HepG2 (cell line): ENCODE results near the gene AFDN. TPM values are rescaled to one million over a fixed set of nuclear protein-coding genes. Genes with fewer than 3 reads are reported as not detected.

Source experiments
- BCL6 ChIP-seq: IDR thresholded peaks from 2 replicates; pipeline ENCODE4 v1.6.1; 2016; ENCODE audit warnings: missing genetic modification reagents, missing compliant biosample characterization
- CEBPZ ChIP-seq: IDR thresholded peaks from 2 replicates; pipeline ENCODE4 v1.6.1; 2012; ENCODE audit warnings: low read length, improper control_type of control experiment
- CSRNP1 ChIP-seq: sonication (generic); formaldehyde crosslinking; IDR thresholded peaks from 2 replicates; pipeline ENCODE4 v1.8.1; 2023; ENCODE audit warnings: mild to moderate bottlenecking, missing genetic modification reagents
- DPF2 ChIP-seq: sonication (generic); formaldehyde crosslinking; IDR thresholded peaks from 2 replicates; pipeline ENCODE4 v1.4.0; 2020; ENCODE audit warnings: mild to moderate bottlenecking, low read depth, missing genetic modification reagents, borderline replicate concordance
- FOXJ3 ChIP-seq: sonication (generic); formaldehyde crosslinking; IDR thresholded peaks from 2 replicates; pipeline ENCODE4 v1.4.0; 2020; ENCODE audit warnings: missing genetic modification reagents, mild to moderate bottlenecking, borderline replicate concordance
- HMG20B ChIP-seq: conservative IDR thresholded peaks from 2 replicates; pipeline ENCODE4 v1.6.1; 2016; ENCODE audit warnings: missing genetic modification reagents, missing compliant biosample characterization
- MBNL3 ChIP-seq: fragments of 250-450 bp; sonication (Bioruptor Pico); conservative IDR thresholded peaks from 2 replicates; pipeline ENCODE4 v1.8.0; 2022; ENCODE audit warnings: mild to moderate bottlenecking, inconsistent platforms
- MYC ChIP-seq: sonication (generic); formaldehyde crosslinking; IDR thresholded peaks from 2 replicates; pipeline ENCODE4 v1.9.0; 2021; ENCODE audit warnings: missing genetic modification reagents, borderline replicate concordance
- NCOR1 ChIP-seq: fragments of 200-600 bp; sonication (generic); IDR thresholded peaks from 2 replicates; pipeline ENCODE4 v1.7.0; 2017; ENCODE audit warnings: antibody characterized with exemption, low read length, borderline replicate concordance
- NFYC ChIP-seq: IDR thresholded peaks from 2 replicates; pipeline ENCODE4 v1.6.1; 2016; ENCODE audit warnings: missing genetic modification reagents, missing compliant biosample characterization
- PCBP1 ChIP-seq: fragments of 200-400 bp; formaldehyde crosslinking; IDR thresholded peaks from 2 replicates; pipeline ENCODE4 v1.6.1; 2017; ENCODE audit warnings: mild to moderate bottlenecking, low read depth, low read length, borderline replicate concordance
- POGK ChIP-seq: sonication (generic); formaldehyde crosslinking; conservative IDR thresholded peaks from 2 replicates; pipeline ENCODE4 v1.8.0; 2022; ENCODE audit warnings: mild to moderate bottlenecking, moderate library complexity, missing genetic modification reagents
- RAD21 ChIP-seq: fragments of 450-650 bp; formaldehyde crosslinking; IDR thresholded peaks from 2 replicates; pipeline ENCODE4 v1.5.0; 2020; ENCODE audit warnings: mild to moderate bottlenecking
- SP1 ChIP-seq, 2 experiments: fragments of 450-650 bp in 1 of 2; sonication (generic) in 1 of 2; formaldehyde crosslinking in 1 of 2; IDR thresholded peaks; 2 replicates each; pipeline versions ENCODE4 v1.4.0 to v1.6.1; 2016 to 2020; ENCODE audit warnings: missing genetic modification reagents in 1 of 2
- SP2 ChIP-seq: sonication (generic); formaldehyde crosslinking; IDR thresholded peaks from 2 replicates; pipeline ENCODE4 v1.5.1; 2020; ENCODE audit warnings: mild to moderate bottlenecking, missing genetic modification reagents
- ZEB1 ChIP-seq: IDR thresholded peaks from 2 replicates; pipeline ENCODE4 v1.6.1; 2012; ENCODE audit warnings: mild to moderate bottlenecking, low read depth, inconsistent platforms; ENCODE audit not compliant: insufficient replicate concordance
- ZFAT ChIP-seq: sonication (generic); formaldehyde crosslinking; conservative IDR thresholded peaks from 2 replicates; pipeline ENCODE4 v1.8.1; 2023; ENCODE audit warnings: missing genetic modification reagents, inconsistent platforms
- ZNF20 ChIP-seq: sonication (generic); formaldehyde crosslinking; IDR thresholded peaks from 2 replicates; pipeline ENCODE4 v1.4.0; 2020; ENCODE audit warnings: mild to moderate bottlenecking, moderate library complexity, missing genetic modification reagents
- ZNF687 ChIP-seq: sonication (generic); formaldehyde crosslinking; IDR thresholded peaks from 2 replicates; pipeline ENCODE4 v1.5.1; 2020; ENCODE audit warnings: mild to moderate bottlenecking, missing genetic modification reagents, moderate library complexity
- ZSCAN22 ChIP-seq: sonication (generic); formaldehyde crosslinking; IDR thresholded peaks from 2 replicates; pipeline ENCODE4 v1.4.0; 2020; ENCODE audit warnings: mild to moderate bottlenecking, missing genetic modification reagents
- polyA plus RNA-seq, 8 experiments: library from polyadenylated mRNA; depleted of rRNA in 3 of 8; stranded (reverse) in 7 of 8; unstranded in 1 of 8; fragments of >200 nt; fragmentation: Illumina TruSeq in 4 of 8; extraction: Trizol in 4 of 8; gene quantifications; 2 replicates each; pipeline versions ENCODE4 v1.2.1 to v1.2.3, GENCODE V29; 2011 to 2016; ENCODE audit warnings: low read depth in 4 of 8, missing spikeins in 1 of 8, mixed read lengths in 1 of 8; ENCODE audit not compliant: insufficient read depth in 1 of 8
- total RNA-seq, 5 experiments: library from RNA; depleted of rRNA; stranded (reverse); fragments of >200 nt; fragmentation: Illumina TruSeq; extraction: Trizol; gene quantifications; 2 replicates each; pipeline ENCODE4 v1.2.3, GENCODE V29; 2016; ENCODE audit warnings: low read depth in 1 of 5

AFDN gene
- total and polyA plus RNA-seq, 2 of the 13 experiments (the other 11 are each of a cell fraction or from before 2014, with no cell fraction given), result 136 to 151 TPM

GRCh38 chr6:167963589-167964057, 136.9 kb downstream of the AFDN start (continued):
- no peak for TF ChIP-seq CSRNP1
- peak; percentile 95 for TF ChIP-seq ZNF687 (CRISPR knock-in tag)
- TF ChIP-seq ZSCAN22 (CRISPR knock-in tag), result no peak
- no peak for TF ChIP-seq SP1 (IDR thresholded peaks at IDR 0.05)
- TF ChIP-seq SP1 (CRISPR knock-in tag; IDR thresholded peaks at IDR 0.05), result no peak
- no peak for TF ChIP-seq MBNL3 (CRISPR knock-in tag)
- TF ChIP-seq SP2 (CRISPR knock-in tag), result no peak
- no peak for TF ChIP-seq CEBPZ
- peak; percentile 29; the same call in 1 of the 2 replicates for TF ChIP-seq MYC (CRISPR knock-in tag)
- no peak; the same call in 1 of the 2 replicates for TF ChIP-seq POGK
- TF ChIP-seq BCL6, result peak; percentile 100
- peak; percentile 92 for TF ChIP-seq HMG20B (CRISPR knock-in tag)
- TF ChIP-seq ZEB1, result no peak
- TF ChIP-seq ZFAT (CRISPR knock-in tag), result no peak
- TF ChIP-seq NCOR1, result peak; percentile 78; the same call in 1 of the 2 replicates
- TF ChIP-seq RAD21 (CRISPR knock-in tag), result no peak
- no peak for TF ChIP-seq PCBP1
- TF ChIP-seq ZNF20, result no peak
- TF ChIP-seq DPF2 (CRISPR knock-in tag), result peak; percentile 88
- TF ChIP-seq NFYC (CRISPR knock-in tag), result no peak
- peak; percentile 91; the same call in 1 of the 2 replicates for TF ChIP-seq FOXJ3 (CRISPR knock-in tag)
